HepG2 (cell line): Measurements from ENCODE around the gene DNAJC5. TPM values are rescaled to one million over a fixed set of nuclear protein-coding genes. Genes with fewer than 3 reads are reported as not detected.

Experiments used
- AGO2 ChIP-seq: fragments of 200-400 bp; formaldehyde crosslinking; optimal IDR thresholded peaks from 2 replicates; pipeline ENCODE3; 2017; ENCODE audit warnings: mild to moderate bottlenecking, low read depth, low read length, moderate library complexity
- CBX2 ChIP-seq, 2 experiments: fragments of 200-600 bp in 1 of 2; sonication (generic); formaldehyde crosslinking in 1 of 2; IDR thresholded peaks; 2 replicates each; pipeline versions ENCODE4 v1.7.0 to v1.8.1; 2018 to 2022; ENCODE audit warnings: low read depth in 2 of 2, low read length in 1 of 2, mild to moderate bottlenecking in 1 of 2, missing genetic modification reagents in 1 of 2
- GABPB1 ChIP-seq: IDR thresholded peaks from 2 replicates; pipeline ENCODE4 v1.6.1; 2016; ENCODE audit warnings: mild to moderate bottlenecking, missing genetic modification reagents, moderate library complexity, missing compliant biosample characterization
- HOXA3 ChIP-seq: sonication (generic); formaldehyde crosslinking; IDR thresholded peaks from 2 replicates; pipeline ENCODE4 v1.5.0; 2020; ENCODE audit warnings: missing genetic modification reagents
- MLLT10 ChIP-seq: sonication (generic); formaldehyde crosslinking; IDR thresholded peaks from 2 replicates; pipeline ENCODE4 v1.4.0; 2020; ENCODE audit warnings: missing genetic modification reagents
- NFE2 ChIP-seq: sonication (generic); formaldehyde crosslinking; IDR thresholded peaks from 2 replicates; pipeline ENCODE4 v1.4.0; 2020; ENCODE audit warnings: missing genetic modification reagents
- SMAD9 ChIP-seq: sonication (generic); formaldehyde crosslinking; IDR thresholded peaks from 2 replicates; pipeline ENCODE4 v1.5.1; 2020; ENCODE audit warnings: mild to moderate bottlenecking, missing genetic modification reagents
- ZBTB40 ChIP-seq, 2 experiments: fragments of 450-650 bp in 1 of 2; sonication (generic) in 1 of 2; formaldehyde crosslinking in 1 of 2; IDR thresholded peaks; 2 replicates each; pipeline versions ENCODE4 v1.6.1 to v1.8.0; 2016 to 2022; ENCODE audit warnings: antibody characterized with exemption in 1 of 2, mild to moderate bottlenecking in 1 of 2, missing genetic modification reagents in 1 of 2
- ZNF354B ChIP-seq: sonication (generic); formaldehyde crosslinking; IDR thresholded peaks from 2 replicates; pipeline ENCODE4 v1.8.0; 2022; ENCODE audit warnings: mild to moderate bottlenecking, missing genetic modification reagents
- ZNF556 ChIP-seq: sonication (generic); formaldehyde crosslinking; IDR thresholded peaks from 2 replicates; pipeline ENCODE4 v1.4.0; 2020; ENCODE audit warnings: mild to moderate bottlenecking, missing genetic modification reagents, borderline replicate concordance
- ZNF646 ChIP-seq: sonication (generic); formaldehyde crosslinking; IDR thresholded peaks from 2 replicates; pipeline ENCODE4 v1.9.0; 2021; ENCODE audit warnings: mild to moderate bottlenecking, missing genetic modification reagents
- ZNF660 ChIP-seq: sonication (generic); formaldehyde crosslinking; IDR thresholded peaks from 2 replicates; pipeline ENCODE4 v1.5.1; 2020; ENCODE audit warnings: mild to moderate bottlenecking, low read depth, missing genetic modification reagents, borderline replicate concordance
- ZNF775 ChIP-seq: sonication (generic); formaldehyde crosslinking; IDR thresholded peaks from 2 replicates; pipeline ENCODE4 v1.4.0; 2020; ENCODE audit warnings: missing genetic modification reagents, mild to moderate bottlenecking, moderate library complexity, borderline replicate concordance
- polyA plus RNA-seq, 8 experiments: library from polyadenylated mRNA; depleted of rRNA in 3 of 8; stranded (reverse) in 7 of 8; unstranded in 1 of 8; fragments of >200 nt; fragmentation: Illumina TruSeq in 4 of 8; extraction: Trizol in 4 of 8; gene quantifications; 2 replicates each; pipeline versions ENCODE4 v1.2.1 to v1.2.3, GENCODE V29; 2011 to 2016; ENCODE audit warnings: low read depth in 4 of 8, missing spikeins in 1 of 8, mixed read lengths in 1 of 8; ENCODE audit not compliant: insufficient read depth in 1 of 8
- total RNA-seq, 5 experiments: library from RNA; depleted of rRNA; stranded (reverse); fragments of >200 nt; fragmentation: Illumina TruSeq; extraction: Trizol; gene quantifications; 2 replicates each; pipeline ENCODE4 v1.2.3, GENCODE V29; 2016; ENCODE audit warnings: low read depth in 1 of 5

Gene DNAJC5
- total and polyA plus RNA-seq, 2 of the 13 experiments (the other 11 are each of a cell fraction or from before 2014, with no cell fraction given): 42.8 to 64.5 TPM

GRCh38 chr20:63864545-63864977, 30.4 kb upstream of the DNAJC5 start (continued):
- TF ChIP-seq ZBTB40 (IDR thresholded peaks at IDR 0.05) (no peak), ZBTB40 (CRISPR knock-in tag; IDR thresholded peaks at IDR 0.05) (no peak), NFE2 (CRISPR knock-in tag) (no peak), SMAD9 (CRISPR knock-in tag) (peak; percentile 67; the same call in 1 of the 2 replicates), CBX2 (IDR thresholded peaks at IDR 0.05; ENCODE audit: low read depth, low read length) (no peak), CBX2 (CRISPR knock-in tag; IDR thresholded peaks at IDR 0.05; ENCODE audit: low read depth) (no peak), ZNF775 (CRISPR knock-in tag) (no peak), ZNF646 (CRISPR knock-in tag) (peak; percentile 34; the same call in 1 of the 2 replicates), AGO2 (no peak), MLLT10 (CRISPR knock-in tag) (no peak), GABPB1 (CRISPR knock-in tag) (no peak), ZNF556 (CRISPR knock-in tag) (no peak), ZNF354B (no peak), HOXA3 (CRISPR knock-in tag) (no peak), ZNF660 (CRISPR knock-in tag) (no peak)
